ENCODE data around the gene ATP6V1G1. TPM values are rescaled to one million over a fixed set of nuclear protein-coding genes. Genes with fewer than 3 reads are reported as not detected.
A peak's percentile ranks its signal among the peaks of the same experiment; 100 is the strongest.

ATP6V1G1 gene
- total and polyA plus RNA-seq, 2 of the 13 experiments (the other 11 are each of a cell fraction or from before 2014, with no cell fraction given) = 108 to 158 TPM

DNA sequence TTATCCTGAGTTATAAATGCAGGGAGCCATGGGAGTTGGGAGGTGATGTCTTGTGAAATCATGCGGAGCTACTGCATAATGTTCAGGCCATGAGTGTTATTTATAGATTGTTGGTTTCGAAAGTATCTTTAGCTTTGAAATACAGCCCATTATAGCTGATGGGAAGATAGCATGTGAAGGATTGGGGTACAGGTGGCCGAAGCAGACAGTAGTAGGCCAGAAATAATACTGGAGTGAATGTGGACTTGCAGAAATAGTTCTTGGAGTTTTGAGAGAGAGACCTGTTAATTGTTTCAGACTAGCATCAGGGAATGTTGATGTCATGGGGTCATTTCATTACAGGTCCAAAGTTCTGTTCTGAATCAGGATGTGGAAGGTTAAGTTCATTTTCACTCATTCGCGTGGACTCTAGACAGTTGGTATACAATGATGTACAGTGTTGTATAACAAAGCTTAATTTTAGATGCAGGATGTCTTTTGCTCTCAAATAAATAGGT, 3.8 kb downstream of the ATP6V1G1 start (continued):
- TF ChIP-seq ZNF687 (CRISPR knock-in tag; IDR thresholded peaks at IDR 0.05) (no peak), NBN (conservative IDR thresholded peaks at IDR 0.05) (no peak), MYC (CRISPR knock-in tag; IDR thresholded peaks at IDR 0.05; ENCODE audit: borderline replicate concordance) (no peak), SP2 (CRISPR knock-in tag; IDR thresholded peaks at IDR 0.05) (no peak), MEIS2 (CRISPR knock-in tag; IDR thresholded peaks at IDR 0.05) (no peak), GATAD2A (CRISPR knock-in tag; IDR thresholded peaks at IDR 0.05) (peak; percentile 33), XRCC5 (optimal IDR thresholded peaks at IDR 0.05; ENCODE audit: low read length) (no peak), ZNF274 (CRISPR knock-in tag; IDR thresholded peaks at IDR 0.05) (no peak), ATF7 (IDR thresholded peaks at IDR 0.05) (peak; percentile 70; the same call in 1 of the 2 replicates), ATF7 (CRISPR knock-in tag; IDR thresholded peaks at IDR 0.05) (no peak; the same call in 1 of the 2 replicates), ZNF468 (CRISPR knock-in tag; IDR thresholded peaks at IDR 0.05) (no peak), ETV5 (CRISPR knock-in tag; IDR thresholded peaks at IDR 0.05; ENCODE audit: borderline replicate concordance) (peak; percentile 46; the same call in 1 of the 2 replicates), ZNF17 (CRISPR knock-in tag; IDR thresholded peaks at IDR 0.05) (no peak), CENPX (CRISPR knock-in tag; IDR thresholded peaks at IDR 0.05) (no peak), ZZZ3 (CRISPR knock-in tag; IDR thresholded peaks at IDR 0.05; ENCODE audit: borderline replicate concordance) (no peak), XBP1 (CRISPR knock-in tag; IDR thresholded peaks at IDR 0.05) (no peak), CCAR2 (optimal IDR thresholded peaks at IDR 0.05; ENCODE audit: low read depth, low read length) (no peak), CREM (IDR thresholded peaks at IDR 0.05) (peak; percentile 64; the same call in 1 of the 2 replicates), CREM (CRISPR knock-in tag; IDR thresholded peaks at IDR 0.05) (no peak), ZSCAN29 (CRISPR knock-in tag; conservative IDR thresholded peaks at IDR 0.05) (no peak), ARID5B (CRISPR knock-in tag; IDR thresholded peaks at IDR 0.05) (peak; percentile 85), CENPBD1 (CRISPR knock-in tag; IDR thresholded peaks at IDR 0.05; ENCODE audit: borderline replicate concordance, low read depth) (no peak)
- TF ChIP-seq, protein P1, sequence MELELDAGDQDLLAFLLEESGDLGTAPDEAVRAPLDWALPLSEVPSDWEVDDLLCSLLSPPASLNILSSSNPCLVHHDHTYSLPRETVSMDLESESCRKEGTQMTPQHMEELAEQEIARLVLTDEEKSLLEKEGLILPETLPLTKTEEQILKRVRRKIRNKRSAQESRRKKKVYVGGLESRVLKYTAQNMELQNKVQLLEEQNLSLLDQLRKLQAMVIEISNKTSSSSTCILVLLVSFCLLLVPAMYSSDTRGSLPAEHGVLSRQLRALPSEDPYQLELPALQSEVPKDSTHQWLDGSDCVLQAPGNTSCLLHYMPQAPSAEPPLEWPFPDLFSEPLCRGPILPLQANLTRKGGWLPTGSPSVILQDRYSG (CRISPR knock-in tag; IDR thresholded peaks at IDR 0.05) = no peak
